Embryonic facial prominence (tissue), 1 donor: ENCODE results near the gene VEGFA.

ENCODE experiments used
- DNase-seq: peaks from one replicate; pipeline ENCODE4 v3.0.0-alpha.2; 2016; ENCODE audit errors: extremely low spot score

Gene VEGFA

DNA sequence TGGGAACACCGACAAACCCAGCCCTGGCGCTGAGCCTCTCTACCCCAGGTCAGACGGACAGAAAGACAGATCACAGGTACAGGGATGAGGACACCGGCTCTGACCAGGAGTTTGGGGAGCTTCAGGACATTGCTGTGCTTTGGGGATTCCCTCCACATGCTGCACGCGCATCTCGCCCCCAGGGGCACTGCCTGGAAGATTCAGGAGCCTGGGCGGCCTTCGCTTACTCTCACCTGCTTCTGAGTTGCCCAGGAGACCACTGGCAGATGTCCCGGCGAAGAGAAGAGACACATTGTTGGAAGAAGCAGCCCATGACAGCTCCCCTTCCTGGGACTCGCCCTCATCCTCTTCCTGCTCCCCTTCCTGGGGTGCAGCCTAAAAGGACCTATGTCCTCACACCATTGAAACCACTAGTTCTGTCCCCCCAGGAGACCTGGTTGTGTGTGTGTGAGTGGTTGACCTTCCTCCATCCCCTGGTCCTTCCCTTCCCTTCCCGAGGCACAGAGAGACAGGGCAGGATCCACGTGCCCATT lies 15.3 kb downstream of the VEGFA start:
- no peak for DNase-seq

DNA sequence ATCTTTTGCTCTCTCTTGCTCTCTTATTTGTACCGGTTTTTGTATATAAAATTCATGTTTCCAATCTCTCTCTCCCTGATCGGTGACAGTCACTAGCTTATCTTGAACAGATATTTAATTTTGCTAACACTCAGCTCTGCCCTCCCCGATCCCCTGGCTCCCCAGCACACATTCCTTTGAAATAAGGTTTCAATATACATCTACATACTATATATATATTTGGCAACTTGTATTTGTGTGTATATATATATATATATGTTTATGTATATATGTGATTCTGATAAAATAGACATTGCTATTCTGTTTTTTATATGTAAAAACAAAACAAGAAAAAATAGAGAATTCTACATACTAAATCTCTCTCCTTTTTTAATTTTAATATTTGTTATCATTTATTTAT lies 15.9 kb downstream of the VEGFA start:
- no peak for DNase-seq

DNA sequence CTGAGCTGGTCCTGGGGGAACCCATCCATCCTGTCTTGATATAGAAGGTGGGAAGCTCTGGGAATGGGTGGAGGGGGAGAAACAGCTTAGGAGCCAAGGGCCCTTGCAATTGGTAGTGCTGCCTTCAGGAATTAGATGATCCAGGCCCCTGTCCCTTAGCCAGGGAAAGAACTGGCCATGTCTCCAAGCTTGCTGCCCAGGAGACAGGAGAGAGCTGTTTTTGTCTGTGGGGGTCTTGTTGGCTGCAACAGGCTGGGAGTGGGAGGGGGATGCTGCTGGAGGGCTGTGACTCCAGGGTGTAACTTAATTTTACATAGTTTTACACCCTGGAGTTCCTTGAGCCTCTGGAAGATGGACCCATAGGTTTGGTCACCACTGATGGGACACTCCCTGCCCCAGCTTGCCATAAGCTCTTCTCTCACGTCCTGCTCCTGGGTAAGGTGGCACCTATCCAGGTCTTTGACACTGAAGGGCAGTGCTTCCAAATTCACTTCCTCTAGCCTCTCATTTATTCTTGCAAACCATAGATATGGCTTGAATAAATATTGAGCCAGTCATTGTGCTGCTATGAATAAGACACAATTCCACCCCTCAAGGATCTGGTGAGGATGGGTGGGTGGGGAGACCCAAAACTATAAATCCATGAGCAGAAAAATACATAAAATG lies 16.8 kb downstream of the VEGFA start:
- DNase-seq: no peak

DNA sequence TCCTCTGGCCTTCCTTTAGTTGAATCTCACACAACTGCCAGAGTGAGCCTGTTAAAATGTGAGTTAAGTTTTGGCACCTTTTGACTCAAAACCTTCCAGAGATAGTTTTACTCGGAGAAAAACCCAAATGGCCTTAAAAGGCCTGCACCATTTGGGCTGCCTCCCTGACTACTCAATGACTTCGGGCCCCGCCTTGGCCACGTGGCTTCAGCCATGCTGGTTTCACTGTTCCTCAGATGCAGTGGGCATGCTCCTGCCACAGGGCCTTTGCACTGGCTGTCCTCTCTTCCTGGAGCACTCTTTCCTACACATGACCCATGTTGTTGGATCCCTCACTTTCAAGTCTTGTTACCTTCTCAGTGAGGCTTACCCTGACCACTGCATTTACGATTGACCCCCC lies 18.3 kb downstream of the VEGFA start:
- DNase-seq: no peak

DNA sequence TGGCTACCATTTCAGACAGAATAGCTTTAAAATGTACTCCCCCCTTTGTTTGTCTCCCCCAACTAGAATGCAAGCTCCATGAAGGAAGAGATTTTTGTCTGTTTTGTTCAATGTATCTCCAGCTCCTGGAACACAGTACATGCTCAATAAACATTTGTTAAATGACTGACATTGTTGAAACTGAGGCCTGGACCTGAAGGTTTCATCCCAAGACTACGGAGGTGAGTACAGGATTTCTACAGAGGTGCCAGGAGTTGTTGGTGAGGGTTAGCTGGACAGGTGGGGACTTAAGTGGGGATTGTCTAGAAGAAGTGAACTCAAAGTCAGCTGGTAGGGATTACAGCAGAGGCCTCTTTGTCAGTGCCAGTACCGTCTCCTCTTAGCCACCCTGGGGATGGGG lies 19.4 kb downstream of the VEGFA start:
- no peak for DNase-seq

DNA sequence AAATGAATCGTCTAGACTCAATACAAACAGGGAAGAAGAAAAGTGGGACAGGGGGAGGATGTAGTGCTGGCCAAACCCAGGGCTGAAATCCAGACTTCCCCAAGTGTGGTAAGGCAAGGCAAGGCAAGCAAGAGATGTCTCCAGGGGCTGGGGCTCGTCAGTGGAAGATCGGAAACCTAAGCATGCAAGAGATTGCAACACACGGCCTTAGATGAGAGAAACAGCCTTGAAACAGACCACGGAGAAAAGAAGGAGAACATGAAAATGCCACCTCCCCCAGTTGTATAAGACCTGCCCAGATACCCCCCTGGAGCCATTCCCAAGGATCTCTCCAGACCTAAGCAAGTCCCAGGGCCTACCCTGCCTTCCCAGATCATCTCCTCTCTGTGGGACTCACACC lies 20.0 kb downstream of the VEGFA start:
- DNase-seq: no peak

DNA sequence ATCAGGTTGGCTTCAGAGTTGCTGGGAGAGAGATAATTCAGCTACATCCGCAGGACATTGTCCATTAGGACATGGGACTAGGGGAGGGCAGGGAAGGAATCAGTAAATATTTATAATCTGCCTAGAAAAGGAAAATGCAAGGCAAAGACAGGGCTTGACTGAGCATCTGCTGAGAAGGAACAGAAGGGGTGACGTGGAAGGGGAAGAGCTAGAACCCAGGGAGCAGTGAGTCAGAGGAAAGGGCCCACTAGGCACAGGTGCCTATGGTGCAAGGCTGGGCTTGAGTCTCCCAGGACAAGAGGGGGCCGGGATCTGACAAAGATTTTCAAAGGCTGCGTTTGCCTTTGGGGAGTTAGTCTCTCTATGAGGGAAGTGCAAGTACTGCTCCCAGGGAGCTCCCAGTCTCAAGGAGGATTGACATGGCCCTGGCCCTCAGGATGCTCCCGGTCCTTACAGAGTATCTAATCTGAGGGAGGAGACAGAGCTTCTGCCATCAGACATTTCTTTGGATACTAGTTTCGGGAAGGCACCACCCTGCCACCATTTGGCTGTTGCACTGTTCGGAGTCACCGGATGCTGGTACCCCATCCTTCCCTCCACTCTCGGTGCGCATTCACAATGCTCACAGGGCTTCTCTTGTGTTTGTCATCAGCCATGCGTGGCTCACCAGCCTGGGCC lies 21.9 kb downstream of the VEGFA start:
- DNase-seq: no peak

DNA sequence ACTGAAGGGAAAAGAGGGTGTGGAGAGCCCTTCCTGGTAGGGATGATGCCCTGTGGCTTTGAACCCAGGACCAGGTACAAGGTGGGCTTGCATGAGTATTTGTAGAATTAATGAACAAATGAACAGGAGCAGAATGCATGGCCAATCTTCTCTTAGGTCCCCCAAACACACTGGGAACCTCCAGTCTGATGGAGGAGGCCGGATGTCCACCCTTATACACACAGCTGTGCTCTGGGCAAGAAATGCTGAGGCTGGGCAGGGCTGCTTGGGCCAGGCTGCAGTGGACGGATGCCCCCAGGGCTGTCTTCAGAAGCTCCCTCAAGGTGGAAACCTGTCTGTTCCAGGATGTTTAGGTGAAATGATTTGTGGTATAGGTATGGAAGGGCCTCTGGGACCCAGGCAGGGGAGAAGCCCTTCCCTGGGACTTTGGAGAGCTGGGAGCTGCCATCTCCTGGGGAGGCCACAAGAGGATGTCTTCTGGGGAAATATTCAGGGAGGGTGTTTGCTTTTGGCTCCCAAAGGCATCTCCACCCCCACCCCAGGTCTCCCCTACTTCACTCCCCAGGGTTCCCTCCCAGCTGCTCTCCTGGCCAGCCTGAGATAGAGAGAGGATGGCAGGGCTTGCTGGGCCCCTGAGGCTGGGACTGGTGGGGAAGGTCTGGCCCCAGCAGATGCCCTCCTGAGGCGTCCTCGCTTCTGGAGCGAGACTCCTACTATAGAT lies 23.3 kb downstream of the VEGFA start:
- DNase-seq: no peak

DNA sequence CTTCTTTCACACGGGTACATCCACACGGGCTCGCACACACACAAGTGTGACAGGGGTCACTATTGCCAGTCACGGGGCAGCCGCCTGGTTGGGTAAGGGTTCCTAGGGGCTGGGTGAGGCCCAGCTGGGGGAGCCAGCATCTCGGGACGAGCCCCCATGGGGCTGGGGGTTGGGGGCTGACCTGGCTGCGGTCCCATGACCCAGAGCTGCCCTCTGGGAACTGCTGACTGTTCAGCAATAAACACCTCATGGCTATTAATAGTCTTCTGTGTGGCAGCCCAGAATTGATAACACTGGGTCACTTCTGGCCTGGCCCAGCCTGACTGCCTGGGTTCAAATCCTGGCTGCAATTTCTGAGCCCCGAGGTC lies 23.8 kb downstream of the VEGFA start:
- no peak for DNase-seq

DNA sequence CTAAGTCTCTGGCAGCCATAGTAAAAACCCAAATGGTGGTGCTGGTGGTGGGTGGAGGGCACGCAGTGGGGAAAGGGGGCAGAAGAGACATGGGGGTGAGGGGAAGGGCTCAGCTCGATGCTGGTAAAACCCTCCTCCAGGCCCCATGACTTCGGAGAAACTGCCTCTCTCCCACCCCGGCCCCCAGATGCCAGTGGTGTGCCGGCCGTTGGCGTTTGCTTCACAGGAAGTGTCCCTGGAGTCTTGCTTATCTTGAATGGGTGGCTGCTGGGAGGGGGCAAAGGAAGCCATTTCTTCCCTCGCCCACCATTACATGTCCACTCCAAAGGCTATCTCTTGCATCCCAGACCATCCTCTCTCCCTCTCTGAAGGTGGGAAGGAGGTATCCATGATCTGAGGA lies 25.4 kb downstream of the VEGFA start:
- DNase-seq: no peak

DNA sequence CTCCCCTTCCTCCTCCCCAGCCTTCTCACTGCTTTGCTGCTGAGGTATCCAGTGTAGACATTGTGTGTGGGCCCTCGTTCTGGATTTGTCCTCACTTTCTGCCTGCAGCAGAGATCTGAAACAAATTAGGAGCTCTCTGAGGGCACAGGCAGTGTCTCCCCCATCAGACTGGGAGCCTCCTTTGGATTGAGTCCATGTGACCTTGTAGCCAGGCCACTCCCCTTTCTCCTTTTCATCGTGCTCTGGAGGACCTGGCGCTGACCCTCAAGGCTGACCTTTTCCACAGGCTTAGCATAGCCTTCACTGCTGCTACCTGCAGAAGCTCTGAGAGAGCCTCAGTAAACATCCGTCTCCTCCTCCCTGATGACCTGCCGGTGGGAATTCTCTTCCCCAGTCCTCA lies 26.2 kb downstream of the VEGFA start:
- DNase-seq: no peak

DNA sequence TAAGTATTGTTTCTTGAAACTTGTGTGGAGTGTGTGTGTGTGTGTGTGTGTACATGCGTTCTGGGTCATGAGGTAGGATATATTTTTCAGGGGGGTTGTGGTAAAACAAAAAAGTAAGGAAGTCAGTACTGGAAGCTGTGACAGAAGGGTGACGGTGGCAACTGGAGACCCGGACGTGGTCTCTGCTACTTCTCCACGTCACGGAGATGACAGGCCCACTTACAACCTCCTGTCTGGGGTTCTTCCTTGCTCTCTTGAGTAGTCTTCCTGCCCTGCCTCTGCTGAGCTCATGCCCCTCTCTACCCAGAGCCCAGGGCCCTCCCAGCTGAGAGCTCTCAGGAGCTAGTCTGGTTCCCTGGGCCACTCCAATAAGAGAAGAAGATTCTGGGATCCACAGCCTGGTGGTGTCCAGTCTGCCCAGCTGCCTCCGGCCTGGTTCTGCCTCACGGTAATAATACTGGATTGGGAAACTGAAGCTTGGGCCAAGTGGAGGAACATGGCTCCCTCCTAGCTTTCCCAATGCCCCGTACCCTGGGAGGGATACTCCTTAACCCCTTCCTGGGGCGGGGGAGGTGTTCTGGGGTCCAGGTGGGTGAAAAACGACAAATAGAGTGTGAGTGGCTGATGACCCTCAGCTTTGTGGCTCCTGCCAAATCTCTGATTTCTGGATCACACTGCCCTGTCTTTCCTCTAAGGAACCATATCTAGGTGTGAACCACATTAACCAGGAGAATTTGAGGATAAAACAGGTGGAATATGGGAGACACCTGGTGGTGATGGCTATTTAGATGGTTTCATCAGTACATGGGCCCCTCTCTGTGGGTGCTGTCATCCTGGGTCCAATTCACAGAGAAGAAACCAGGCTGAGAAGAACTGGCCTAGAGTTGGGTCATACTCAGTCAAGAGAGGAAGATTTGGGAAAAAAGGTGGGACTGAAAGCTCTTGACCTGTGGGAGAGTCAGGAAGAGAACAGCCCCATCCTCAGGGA lies 27.2 kb downstream of the VEGFA start:
- no peak for DNase-seq

DNA sequence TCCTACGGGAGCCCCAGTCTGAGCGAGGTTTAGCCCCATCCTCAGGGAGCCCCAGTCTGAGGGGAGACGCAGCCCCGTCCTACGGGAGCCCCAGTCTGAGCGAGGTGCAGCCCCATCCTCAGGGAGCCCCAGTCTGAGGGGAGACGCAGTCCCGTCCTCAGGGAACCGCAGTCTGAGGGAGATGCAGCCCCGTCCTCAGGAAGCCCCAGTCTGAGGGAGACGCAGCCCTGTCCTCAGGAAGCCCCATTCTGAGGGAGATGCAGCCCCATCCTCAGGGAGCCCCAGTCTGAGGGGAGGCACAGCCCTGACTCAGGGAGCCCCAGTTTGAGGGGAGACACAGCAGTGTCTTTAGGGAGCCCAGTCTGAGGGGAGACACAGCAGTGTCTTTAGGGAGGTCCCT lies 27.9 kb downstream of the VEGFA start:
- no peak for DNase-seq

DNA sequence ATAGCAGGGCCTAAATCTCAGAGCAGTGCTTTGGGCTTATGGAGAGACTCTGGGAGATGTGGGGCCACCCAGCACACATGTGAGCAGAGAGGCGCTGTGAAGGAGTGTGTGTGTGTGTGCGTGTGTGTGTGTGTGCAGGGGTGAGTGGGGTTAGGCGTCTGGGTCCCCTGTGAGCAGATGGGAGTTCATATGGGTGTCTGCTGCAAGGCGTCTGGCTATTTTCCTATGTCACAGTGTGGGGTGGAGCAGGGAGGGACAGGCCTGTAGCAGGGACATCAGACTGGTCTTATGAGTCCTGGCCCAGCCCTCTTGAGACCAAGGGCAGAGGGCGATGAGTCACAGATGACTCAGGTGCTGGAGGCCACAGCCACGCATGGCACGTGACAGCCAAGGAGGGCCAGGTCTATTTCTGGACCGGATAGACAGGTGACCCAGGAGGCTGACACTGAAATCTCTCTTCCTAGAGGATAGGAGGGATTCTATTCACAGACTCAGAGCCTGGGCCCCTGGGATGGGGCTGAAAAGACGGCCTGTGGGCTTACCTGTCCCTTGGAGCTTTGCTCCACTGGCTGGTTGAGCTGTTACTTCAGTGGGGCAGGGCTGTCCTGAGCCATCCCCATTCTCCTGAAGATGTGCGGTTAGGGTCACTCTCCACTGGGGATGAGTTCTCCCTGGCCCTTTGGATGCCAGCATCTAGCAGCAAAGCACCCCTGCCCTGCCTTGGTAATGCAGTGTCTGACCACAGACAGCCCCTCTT lies 28.9 kb downstream of the VEGFA start:
- DNase-seq: no peak

DNA sequence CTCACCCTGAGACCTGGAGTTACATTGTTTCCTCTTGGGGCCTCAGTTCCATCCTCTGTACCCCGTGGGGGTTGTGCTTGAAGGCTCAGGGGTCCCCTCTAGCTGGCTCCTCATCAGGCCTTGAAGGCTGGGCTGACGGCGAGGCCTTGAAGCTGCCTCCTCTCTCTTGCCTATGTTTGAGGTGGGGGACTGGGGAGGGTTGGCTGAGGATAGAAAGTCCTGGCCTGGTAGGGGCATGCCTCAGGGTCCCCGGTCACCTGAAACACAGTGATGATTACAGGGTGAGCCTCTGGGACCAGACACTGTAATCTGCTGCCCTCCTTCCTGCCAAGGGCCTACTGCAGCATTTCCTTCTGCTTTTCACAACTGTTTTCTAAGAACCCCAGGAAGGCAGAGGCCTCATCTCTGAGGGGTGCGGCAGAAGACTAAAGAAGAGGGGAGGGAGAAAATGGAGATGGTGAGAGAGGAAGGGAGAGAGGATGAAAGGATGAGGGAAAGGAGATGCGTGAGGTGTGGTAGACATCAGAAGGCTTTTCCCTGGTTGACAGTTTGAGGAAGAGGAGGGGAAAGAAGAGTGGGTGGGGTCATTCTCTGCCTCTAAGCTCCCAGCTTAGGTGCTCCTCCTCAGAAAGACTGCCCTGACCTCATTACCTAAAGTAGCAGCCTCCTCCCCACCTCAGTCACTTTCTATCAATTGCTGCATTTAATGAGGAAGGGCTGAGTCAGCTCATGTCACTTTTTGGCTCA lies 29.7 kb downstream of the VEGFA start:
- DNase-seq: no peak

DNA sequence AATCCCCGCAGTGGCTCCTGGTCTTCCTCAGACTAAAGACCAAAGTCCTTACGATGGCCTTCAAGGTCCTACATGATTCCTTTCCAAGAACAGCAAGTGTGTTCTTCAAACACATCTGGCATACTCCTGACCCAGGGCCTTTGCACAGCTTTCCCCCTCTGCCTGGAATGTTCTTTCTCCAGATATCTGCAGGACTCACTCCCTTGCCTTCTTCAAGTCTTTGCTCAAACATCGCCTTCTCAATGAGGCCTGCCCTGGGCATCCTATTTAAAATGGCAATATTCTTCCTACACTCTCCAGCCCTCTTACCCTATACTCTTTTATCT lies 30.2 kb downstream of the VEGFA start:
- DNase-seq: no peak

DNA sequence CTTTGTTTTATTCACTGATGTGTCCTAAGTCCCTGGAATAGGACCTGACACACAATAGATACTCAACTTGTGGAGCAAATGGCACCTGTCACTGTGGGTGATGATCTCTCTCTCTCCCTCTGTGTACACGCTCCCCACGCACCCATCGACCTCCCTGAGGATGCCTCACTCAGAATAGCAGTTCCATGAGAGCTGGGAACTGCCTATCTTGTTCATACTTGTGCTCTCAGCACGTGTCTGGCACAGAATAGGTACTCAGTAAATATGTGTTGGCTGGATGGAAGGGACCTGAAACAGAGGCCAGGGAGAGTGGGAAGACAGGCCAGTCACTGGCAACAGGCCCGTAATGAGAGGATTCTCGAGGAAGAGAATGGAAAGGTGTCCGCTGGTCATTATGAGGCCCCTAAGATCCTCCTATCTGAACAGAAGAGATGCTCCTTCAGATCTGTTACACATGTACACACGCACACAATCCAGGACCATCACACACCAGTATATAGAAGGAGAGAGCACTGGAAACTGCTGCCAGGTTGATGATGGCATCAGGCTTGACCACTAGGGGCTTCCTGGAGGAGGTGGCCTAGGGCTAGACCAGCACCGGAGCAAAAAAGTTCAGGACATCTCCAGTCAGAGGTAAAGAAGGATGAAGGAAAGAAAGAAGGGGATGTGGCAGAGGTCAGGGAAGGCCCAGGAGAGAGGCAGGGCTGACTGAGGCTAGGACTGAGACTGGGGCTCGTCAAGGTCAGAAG lies 30.9 kb downstream of the VEGFA start:
- DNase-seq: no peak

DNA sequence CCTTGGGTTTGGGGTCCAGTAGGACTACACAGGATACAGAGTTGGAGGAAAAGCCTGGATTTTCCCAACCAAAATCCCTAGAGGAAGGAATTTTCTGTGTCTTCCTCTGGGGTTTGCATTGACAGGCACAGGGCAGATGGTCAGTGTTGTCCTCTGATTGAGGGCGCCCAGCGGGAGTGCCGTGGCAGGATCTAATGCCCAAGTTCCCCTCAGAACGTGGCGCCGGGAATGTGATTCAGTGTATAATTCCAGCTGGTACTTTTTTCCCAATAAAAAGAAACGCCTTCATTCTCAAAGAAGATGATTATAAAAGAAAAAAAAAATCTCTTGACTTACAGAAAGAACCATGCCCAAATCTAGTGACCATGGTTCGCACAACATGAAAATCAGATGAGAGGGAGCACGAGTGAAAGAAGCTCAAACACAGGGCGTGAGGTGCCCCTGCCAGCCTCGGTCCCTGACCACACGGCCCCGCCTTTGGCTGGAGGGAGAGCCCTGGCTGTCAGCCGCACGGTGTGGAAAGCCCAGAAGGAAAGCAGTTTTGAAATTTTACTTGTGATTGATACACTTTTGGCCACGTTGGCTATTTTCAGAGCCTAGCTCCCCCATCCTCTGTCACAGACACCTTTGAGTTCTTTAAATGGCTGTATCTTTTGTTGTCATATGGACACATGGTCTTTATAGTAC lies 31.6 kb downstream of the VEGFA start:
- no peak for DNase-seq
